Activated CD8-positive, alpha-beta memory T cell treated with anti-CD3 and anti-CD28 coated beads, Interleukin-2, amount 50 U/mL, for 1 hour (primary cell): ENCODE data around the gene ZNF782.
A peak's percentile ranks its signal among the peaks of the same experiment; 100 is the strongest.
"Not testable (repeated sequence)": the region's sequence is repeated elsewhere in the genome, so short reads cannot be mapped to it uniquely, and the experiment has no call there.

Experiments used
- DNase-seq: peaks from one replicate; pipeline ENCODE4 v3.0.0-alpha.2; 2020; ENCODE audit errors: extremely low read depth

The ZNF782 gene

GRCh38 chr9:96853781-96854650, at the start of gene ZNF782:
TSS of gene ZNF782 (minus strand) at chr9:96854514. CDS start at chr9:96851961, 2,553 bp downstream.
- peak; percentile 61 for DNase-seq

- not testable (repeated sequence) for DNase-seq
These were observed 45.7 kb upstream of the ZNF782 start for GRCh38 chr9:96900010-96900409.

DNA sequence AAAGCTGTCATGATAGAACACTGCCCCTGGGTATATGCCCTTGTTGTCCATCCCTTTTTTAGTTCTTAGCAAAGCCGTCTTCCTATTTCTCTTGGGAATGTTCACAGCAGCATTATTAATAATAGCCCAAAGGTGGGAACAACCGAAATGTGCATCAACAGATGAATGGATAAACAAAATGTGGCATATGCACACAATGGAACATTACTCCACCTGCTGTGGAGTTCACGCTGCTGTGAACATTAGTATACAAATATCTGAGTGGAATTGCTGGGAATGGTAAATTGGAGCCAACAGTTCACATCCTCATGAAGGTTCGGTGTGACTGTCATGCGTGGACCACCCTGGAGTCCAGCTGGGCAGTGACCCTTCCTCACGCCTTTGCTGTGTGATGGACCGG, 37.8 kb upstream of the ZNF782 start:
- DNase-seq = no peak

- no peak for DNase-seq
These were observed 34.3 kb upstream of the ZNF782 start for GRCh38 chr9:96888591-96888990.

DNA sequence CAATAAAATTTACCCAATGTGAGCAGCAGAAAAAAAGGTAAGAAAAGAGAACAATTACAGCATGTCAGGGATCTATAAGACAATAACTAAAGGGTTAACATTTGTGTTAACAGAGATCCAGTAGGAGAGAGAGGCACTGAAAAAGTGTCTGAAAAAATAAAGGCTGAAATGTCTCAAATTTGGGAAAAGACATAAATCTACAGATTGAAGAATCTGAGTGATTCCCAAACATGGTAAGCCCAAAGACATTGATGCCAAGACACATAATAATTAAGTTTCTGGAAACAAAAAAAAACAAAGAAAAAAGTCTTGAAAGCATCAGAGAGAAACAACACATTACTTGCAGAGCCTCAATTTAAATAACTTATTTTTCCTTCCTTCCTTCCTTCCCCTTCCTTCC, 31.1 kb upstream of the ZNF782 start:
- no peak for DNase-seq

DNA sequence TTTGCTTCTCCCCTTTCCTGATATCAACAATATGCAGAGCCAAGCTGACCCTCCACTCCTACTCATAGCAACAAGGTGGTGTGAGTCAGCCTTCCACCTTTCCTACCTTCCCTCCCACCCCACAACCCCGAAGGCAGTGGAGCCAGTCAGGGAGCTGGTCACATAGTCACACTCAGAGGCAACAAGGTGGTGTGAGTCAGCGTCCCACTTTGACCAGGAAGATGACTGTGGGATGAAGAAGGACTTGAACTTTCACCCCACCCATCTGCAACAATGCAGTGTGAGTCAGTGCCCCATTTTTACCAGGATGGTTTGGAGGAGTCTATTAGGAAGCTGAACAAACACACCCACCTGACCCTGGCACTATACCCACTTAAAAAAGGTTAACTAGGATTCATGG, 30.1 kb upstream of the ZNF782 start:
- no peak for DNase-seq

DNA sequence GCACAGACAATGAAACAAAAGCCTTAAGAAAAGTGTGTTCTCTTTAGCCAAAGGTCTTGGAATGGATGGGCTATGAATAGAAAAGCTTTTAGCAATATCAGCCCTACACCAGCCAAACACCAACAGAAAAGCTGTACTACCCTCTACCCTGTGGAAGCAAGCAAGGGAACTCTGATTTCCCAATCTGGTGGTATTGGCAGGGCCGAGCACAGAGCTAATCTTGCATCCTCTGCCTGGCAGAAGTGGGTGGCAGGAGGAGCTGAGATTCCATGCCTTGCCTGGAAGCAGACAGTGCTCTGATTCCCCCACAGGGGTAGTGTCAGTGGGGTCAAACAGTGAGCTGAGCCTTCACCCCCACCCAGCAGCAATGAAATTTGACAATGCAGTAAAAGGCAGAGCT, 29.6 kb upstream of the ZNF782 start:
- no peak for DNase-seq

GRCh38 chr9:96877269-96877668, 23.0 kb upstream of the ZNF782 start:
- DNase-seq = no peak

GRCh38 chr9:96875461-96876142, 21.3 kb upstream of the ZNF782 start:
- DNase-seq = no peak

DNA sequence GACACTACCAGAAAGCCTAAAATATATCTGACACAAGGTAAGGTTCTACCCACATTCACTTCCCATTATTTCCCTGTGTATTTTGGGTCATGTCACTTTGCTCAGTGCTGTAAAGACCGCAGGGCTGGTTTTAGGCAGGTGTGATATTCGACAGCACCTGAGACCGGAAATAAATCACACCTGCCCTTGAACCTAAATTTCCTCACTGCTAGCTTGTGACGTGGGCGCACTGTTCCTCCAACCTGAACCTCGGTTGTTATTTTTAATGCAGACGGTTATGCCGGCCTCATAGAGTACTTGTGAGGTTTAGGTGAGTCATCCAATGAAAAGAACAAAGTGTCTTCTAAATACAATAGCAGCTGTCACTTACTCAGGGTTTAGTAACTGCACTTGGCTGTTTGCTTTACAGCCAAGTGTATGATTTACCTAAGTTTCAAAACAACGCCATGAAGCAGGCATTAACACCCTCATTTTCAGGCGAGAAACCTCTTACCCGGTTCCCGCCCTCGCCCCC, 20.7 kb upstream of the ZNF782 start:
- DNase-seq = no peak

DNA sequence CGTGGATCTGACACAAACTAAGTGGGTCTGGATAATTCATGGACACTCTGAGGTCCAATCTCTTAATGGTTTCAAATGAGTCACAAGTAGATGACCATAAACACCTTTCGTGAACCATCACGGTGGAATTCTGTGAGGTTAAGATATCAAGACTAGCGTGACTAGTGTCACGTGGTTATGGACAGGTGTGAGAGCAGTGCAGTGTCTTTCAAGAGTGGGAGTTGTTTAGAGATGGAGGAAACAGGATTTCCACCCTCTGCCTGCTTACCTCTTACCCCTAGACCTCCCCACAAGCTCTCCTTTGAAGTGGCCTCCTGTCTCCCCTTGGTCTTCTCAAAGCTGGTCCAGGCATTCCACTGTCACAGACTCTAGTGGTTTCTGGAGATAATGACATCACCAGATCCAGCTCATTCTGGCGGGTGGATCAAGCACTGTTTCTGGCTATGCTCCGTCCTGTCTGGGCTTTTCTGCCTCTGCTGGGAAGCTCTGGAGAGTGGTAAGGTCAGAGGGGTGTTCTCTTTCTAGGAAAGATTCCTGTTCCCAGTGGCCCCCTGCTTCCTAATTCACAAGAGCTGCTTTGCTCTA, 20.0 kb upstream of the ZNF782 start:
- no peak for DNase-seq

- no peak for DNase-seq
These were observed 16.9 kb upstream of the ZNF782 start for GRCh38 chr9:96871176-96871575.

DNA sequence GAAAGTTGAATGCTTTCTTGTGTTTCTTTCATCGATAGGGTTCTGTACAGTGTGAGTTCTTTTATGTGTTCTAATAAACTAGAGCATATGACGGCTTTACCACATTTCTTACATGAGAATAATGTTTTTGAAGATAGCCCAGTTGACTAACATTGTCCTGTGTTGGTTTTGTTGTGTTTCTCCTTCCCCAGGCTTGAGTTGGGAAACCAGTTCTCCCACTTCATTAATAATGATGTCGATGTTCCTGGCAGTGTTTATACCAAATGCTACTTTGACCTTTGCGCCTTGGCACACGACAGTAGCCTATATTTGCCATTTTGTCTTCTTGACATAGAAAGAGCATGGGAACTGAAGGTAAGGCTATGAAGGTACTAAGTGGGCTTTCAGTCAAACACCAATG, 14.4 kb upstream of the ZNF782 start:
- DNase-seq = no peak

DNA sequence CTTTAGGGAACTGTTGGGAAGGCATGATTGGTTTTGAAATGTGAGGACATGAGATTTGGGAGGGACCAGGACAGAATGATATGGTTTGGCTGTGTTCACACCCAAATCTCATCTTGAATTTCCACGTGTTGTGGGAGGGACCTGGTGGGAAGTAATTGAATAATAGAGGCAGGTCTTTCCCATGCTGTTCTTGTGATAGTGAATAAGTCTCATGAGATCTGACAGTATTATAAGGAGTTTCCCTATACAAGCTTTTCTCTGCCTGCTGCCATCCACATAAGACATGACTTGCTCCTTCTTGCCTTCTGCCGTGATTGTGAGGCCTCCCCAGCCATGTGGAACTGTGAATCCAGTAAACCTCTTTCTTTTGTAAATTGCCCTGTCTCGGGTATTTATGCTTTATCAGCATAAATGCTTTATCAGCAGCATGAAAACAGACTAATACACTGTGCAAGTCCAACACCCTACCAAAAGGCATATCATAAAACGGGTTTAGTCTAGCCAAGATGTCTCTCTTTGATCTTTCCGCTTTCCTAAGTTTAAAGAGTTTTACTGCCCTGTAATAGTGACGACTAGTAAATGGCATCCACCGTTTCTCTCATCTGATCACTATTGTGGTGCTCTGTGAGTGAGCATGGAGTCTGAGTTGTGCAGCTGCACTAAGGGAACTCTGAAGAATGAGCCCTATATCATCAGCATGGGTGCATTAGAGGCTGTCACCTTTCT, 12.9 kb upstream of the ZNF782 start:
- no peak for DNase-seq

DNA sequence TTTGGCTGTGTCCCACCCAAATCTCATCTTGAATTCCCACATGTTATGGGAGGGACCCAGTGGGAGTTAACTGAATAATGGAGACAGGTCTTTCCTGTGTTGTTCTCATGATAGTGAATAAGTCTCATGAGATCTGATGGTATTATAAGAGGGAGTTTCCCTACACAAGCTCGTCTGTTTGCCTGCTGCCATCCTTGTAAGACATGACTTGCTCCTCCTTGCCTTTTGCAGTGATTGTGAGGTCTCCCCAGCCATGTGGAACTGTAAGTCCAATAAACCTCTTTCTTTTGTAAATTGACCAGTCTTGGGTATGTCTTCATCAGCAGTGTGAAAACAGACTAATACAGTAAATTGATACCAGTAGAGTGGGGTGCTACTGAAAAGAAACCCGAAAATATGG, 10.9 kb upstream of the ZNF782 start:
- not testable (repeated sequence) for DNase-seq

DNA sequence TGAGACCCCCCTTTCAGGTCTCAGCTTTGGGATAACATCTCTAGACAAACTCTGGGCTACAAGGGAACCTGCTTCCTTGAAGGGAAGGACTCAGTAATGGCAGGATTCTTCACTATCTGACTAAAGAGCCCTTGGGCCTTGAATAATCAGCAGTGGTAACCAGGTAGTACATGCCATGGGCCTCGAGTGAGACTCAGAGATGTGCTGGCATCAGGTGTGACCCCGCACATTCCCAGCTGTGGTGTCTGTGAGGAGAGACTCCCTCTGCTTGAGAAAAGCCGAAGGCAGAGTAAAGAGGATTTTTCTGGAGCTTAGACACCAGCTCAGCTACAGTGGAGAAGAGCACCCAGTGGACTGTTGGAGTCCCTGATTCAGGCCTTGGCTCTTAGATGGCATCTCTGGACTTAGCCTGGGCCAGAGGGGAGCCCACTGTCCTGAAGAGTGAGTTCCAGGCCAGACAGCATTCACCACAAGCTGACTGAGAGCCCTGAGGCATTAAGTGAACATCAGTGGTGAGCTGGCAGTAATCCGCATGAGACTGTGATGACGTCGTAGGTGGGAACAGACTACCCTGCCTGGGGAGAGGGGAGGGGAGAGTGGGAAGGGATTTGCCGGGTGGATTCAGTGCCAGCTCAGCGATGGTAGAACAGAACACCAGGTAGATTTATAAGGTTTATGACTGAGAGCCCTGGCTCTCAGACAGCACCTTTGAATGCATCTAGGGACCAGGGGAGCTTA, 5.3 kb upstream of the ZNF782 start:
- no peak for DNase-seq

GRCh38 chr9:96858670-96859069, 4.4 kb upstream of the ZNF782 start:
- DNase-seq = no peak

GRCh38 chr9:96858018-96858573, 3.8 kb upstream of the ZNF782 start:
- no peak for DNase-seq

- DNase-seq = no peak
These were observed 2.3 kb upstream of the ZNF782 start for GRCh38 chr9:96856363-96857286.
